ENCODE measurements around the gene ARF1.

DNA sequence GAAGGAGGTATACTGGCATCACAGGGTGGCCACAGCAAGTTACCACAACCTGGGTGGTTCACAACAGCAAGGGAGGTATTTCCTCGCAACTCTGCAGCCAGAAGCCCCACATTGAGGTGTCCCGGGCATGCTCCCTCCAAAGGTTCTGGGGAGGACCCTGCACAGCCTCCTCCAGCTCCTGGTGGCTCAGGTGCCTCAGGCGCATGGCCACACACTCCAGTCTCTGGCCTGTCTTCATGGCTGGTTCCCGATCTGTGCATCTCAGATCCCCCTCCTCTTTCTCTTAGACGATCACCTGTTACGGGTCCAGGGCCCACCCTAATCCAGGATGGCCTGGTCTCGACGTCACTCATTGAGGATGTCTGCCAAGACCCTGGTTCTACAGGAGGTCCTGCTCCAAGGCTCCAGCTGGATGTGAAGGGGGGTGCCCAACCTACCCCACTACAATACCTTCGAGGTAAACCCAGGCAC, 6.7 kb upstream of the ARF1 start:
- no peak for TF ChIP-seq POLR2A (IDR thresholded peaks at IDR 0.05)
- TF ChIP-seq CTCF (IDR thresholded peaks at IDR 0.05) = no peak
